Measurements from ENCODE around the gene GOLGA6L9.
A peak's percentile ranks its signal among the peaks of the same experiment; 100 is the strongest.
"Not testable (repeated sequence)": the region's sequence is repeated elsewhere in the genome, so short reads cannot be mapped to it uniquely, and the experiment has no call there.

The GOLGA6L9 gene, protein sequence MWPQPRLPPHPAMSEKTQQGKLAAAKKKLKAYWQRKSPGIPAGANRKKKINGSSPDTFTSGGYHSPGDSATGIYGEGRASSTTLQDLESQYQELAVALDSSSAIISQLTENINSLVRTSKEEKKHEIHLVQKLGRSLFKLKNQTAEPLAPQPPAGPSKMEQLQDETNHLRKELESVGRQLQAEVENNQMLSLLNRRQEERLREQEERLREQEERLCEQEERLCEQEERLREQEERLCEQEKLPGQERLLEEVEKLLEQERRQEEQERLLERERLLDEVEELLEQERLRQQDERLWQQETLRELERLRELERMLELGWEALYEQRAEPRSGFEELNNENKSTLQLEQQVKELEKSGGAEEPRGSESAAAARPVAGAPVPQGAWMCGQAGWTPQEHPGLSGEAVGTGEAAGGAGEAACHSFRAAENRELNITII

DNA sequence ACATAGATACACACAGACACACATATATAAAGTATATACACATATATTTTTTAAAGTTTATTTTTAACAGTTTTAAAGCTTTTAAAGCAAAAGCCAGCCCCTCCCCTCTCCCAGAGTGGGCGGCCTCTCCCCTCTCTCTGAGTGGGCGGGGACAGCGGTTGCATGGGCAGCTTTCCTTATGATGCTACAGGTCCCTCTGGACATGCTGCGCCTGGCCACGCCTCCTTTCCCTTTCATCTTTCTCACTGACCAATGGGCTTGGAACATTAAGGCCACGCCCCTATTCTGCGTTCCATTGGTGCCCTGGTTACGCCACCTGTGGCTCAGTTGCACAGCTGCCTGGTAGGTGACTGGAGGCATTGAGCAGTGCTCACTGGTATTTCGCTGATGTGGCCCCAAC is at the start of gene GOLGA6L9:
Gene GOLGA6L9 (plus strand): TSS at position 124 of the 400 bp plus-strand sequence. CDS start 264 bp downstream, at position 388.
- DNase-seq (ENCODE audit: low read depth in 2 of 2): not testable (repeated sequence)

DNA sequence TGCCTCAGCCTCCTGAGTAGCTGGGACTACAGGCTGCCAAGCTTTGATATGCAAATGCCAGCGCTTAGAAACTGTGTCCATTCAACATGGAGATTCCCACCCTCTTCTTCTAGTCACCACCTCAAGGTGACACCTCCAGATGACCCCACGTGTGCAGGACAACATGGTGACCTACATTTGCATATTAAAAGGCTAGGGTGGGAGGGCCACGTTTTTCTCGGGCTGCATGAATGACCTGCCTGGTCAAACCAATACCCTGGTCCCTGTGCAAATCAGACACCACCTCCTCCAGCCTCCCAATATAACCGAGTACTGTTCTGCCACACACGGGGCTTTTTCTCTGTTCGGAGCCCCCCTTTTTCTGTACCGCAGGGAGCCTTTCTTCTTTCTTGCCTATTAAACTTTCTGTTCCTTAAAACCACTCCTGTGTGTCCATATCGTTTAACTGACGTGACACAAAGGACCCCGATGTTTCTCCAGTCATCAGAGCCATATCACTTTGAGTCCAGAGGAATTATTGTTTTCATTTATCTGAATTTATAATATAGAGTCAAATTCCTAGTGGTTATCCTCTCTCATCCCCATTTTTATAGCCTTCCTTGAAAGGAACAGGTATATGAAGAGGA is 48.2 kb upstream of the GOLGA6L9 start:
- not testable (repeated sequence) for DNase-seq (ENCODE audit: low read depth in 2 of 2)

DNA sequence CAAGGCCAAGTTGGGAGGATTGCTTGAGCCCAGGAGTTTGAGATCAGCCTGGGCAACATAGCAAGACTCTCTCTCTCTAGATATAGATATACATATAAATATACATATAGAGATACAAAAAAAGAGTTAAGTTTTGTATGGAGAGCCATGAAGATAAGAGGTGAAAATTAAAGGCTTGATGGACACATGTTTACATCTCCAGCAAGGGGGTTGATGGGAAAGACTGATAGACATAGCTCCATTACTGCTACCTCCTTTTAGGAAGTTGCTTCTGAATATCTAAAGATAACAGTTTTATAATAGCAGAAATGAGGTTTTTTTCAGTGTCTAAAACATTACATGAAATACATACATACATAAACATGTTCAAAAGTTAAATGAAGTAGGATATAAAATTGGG is 42.4 kb upstream of the GOLGA6L9 start:
- DNase-seq (ENCODE audit: low read depth in 2 of 2): not testable (repeated sequence)

DNA sequence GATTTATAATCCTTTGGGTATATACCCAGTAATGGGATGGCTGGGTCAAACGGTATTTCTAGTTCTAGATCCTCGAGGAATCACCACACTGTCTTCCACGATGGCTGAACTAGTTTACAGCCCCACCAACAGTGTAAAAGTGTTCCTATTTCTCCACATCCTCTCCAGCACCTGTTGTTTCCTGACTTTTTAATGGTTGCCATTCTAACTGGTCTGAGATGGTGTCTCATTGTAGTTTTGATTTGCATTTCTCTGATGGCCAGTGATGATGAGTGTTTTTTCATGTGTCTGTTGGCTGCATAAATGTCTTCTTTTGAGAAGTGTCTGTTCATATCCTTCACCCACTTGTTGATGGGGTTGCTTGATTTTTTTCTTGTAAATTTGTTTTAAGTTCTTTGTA is 39.5 kb upstream of the GOLGA6L9 start:
- not testable (repeated sequence) for DNase-seq (ENCODE audit: low read depth in 2 of 2)

DNA sequence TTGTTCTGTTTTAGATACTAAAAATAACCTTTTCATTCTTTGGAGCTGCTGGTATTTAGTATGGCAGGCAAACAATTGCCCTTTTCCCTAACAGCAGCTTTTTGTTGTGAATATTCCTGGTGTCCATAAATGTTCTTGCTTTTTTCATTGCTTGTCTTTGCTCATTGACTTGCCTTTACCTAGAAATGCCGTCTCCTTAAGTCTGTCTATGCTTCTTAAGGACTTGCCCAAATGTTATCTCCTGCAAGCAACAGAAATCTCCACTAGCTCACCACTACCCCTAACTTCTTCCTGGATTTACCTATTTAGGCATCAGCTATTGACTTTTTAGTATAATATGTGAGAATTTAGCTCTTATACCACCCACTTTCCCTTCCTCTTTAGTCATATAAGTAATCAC is 37.5 kb upstream of the GOLGA6L9 start:
- DNase-seq (ENCODE audit: low read depth in 2 of 2): not testable (repeated sequence)

DNA sequence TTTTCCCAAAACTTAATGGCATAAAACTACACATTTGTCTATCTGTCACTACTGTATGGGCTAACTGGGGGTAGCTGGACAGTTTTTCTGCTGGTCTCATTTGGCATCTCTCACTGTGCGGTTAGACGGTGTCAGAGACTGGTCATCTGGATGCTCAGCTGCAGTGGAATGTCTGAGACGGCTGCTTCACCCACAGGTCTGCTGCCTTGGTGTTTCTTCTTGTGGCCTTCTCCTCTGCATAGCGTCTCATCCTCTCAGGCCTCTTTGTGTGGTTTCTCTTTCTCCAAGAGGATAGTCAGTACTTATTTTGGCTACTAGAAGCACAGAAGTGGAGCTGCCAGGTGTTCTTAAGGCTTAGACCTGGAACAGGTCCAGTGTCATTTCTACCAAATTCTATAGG is 35.9 kb upstream of the GOLGA6L9 start:
- DNase-seq (ENCODE audit: low read depth in 2 of 2): no peak

DNA sequence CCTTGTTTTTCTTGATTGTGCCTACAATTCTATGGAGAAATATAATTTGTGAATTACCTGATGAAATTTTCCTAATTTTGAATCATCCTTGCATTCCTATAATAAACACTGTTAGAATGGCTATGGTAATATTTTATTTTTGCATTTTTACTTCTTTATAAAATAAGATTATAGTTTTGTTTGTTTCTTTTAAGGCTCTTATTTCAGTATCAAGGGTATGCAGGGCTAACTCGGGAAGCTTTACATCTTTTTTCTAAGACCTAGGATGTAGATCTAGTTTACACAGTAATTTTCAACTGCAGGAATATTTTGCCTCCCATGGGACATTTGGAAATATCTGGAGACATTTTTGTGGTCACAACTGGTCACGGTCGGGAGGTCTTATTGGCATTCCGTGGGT is 33.8 kb upstream of the GOLGA6L9 start:
- DNase-seq (ENCODE audit: low read depth in 2 of 2): not testable (repeated sequence)

DNA sequence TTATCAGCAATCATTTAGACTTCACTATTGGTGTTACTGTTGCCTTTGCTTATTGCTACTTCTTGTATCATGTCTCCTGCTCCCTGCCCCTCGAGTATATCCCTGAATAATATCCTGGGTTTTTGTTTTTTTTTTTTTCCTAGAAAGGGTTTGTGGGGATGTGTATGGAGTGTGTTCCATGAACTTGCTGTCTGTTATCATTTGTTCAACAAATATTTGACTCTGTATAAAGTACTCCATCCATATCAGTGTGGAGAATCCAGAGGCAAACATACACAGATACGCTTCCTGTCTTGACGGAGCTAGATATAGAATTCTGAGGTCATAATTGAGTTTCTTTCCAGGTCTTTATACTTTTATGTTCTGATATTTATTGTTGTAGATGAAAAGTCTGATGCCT is 31.8 kb upstream of the GOLGA6L9 start:
- no peak for DNase-seq (ENCODE audit: low read depth in 2 of 2)

DNA sequence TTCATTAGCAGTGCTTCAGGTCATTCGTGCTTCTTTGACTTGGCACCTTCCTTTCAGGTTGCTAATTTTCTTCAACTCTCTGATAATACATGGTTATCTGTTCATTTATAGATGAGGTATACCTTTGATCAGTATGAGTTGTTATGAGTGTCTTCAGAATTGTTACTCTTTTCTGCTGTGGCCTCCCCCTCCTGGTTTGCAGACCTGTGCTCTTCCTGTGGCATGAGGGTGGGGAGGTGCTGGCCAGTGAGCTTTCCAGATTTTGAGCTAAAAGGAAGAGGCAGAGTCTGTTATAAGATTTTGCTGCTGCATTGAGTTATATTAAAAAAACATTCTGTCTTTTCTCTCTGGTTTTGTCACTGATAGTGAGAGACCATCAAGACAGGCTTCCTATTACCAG is 30.8 kb upstream of the GOLGA6L9 start:
- DNase-seq (ENCODE audit: low read depth in 2 of 2): no peak

DNA sequence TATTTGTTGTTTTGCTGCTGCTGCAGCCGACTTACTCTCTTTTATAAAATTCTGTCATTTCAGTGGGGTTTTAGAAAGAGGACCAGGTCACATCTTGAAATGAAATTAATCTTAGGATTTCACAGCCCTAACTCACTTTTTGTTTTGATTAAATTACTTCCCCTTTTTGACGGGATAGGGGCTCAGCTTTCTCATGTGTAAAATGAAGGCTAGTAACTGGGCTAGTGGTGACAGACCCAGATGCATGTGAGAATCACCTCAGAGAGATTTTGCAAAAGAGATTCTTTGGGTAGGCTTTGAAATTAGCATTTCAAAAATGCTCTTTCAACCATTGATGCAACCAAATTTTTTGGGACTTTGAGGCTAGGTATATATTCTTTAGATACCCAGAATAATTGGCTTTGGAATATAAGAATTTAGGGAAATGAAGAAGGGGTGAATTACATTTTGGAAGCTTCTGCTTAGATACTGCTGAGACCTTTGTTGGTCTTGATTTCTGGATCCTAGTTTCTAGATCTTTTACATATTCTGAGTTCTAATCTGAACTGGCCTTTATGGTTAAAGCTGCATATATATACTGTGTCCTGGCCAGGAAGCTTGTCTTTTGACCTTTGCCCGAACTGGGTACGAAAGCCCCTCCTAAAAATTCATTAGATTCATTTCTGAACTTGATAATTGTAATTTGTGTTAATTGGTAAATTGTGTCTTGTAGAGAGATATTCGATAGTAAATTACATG is 30.1 kb upstream of the GOLGA6L9 start:
- DNase-seq (ENCODE audit: low read depth in 2 of 2): not testable (repeated sequence)

DNA sequence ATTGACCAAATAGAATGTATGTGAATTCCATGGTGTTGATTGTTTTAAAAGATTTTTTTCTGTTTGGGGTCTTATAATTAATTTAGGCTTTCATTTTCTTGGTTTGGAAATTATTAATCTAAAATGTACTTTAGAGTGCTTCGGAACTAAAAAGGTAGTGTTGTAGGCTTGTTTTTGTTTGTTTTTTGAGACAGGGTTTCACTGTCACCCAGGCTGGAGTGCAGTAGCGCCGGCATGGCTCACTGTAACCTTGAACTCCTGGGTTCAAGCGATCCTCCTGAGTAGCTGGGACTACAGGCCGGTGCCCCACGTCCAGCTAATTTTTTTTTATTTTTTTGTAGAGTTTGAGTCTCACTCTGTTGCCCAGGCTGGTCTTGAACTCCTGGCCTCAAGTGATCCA is 27.7 kb upstream of the GOLGA6L9 start:
- not testable (repeated sequence) for DNase-seq (ENCODE audit: low read depth in 2 of 2)

DNA sequence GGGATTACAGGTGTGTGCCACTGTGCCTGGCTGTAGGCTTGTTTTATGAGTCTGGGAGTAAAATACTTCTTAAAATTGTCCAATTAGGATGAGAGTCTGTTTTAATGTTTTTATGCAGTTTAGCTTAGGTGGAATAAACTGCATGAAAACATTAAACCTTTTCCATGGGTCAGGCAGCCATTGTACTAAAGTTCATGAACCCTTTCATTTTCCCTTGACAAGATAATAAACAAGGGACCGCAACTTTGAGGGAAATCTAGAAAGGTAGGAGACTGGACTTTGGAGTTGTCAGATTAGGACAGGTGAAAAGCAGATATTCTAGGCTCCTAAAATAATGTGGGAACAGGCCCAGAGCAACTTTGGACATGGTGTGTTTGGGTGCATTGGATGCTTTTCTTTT is 27.3 kb upstream of the GOLGA6L9 start:
- DNase-seq (ENCODE audit: low read depth in 2 of 2): not testable (repeated sequence)

DNA sequence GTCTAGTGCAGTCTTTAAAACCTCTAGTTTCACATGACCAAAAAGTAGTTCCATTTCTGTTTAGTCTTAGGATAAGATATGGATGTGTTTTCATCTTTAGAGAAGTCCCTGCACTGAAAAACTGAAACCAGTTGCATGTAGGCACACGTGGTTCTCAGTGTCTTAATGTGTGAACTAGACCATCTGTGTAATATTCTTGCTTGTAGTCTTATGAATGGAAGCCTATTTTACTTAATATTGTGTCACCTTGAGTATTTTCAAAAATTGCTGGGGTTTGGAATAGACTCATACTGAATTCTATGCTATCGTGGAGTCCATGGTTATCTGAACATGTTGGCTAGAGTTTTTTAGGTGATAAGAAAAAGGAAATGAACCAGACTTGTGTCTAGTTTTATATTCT is 23.4 kb upstream of the GOLGA6L9 start:
- DNase-seq (ENCODE audit: low read depth in 2 of 2): not testable (repeated sequence)

DNA sequence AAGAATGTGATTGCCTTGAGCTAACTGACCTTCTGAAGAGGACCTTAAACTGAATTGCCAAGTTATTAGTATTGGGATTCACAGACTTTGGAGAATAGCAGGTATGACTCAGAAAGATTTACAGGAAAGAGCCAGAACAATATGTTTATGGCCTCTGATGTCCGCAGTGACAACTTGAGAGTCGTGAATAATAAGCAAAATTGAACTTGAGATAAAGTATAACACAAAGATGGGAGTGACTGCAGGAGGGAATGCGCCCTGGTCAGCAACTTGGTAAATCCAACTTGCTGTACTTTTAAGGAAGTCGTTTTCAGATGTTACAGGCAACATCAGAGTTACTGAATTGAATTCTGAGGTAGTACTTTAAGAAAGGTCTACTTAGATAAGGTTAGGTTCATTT is 19.3 kb upstream of the GOLGA6L9 start:
- not testable (repeated sequence) for DNase-seq (ENCODE audit: low read depth in 2 of 2)

DNA sequence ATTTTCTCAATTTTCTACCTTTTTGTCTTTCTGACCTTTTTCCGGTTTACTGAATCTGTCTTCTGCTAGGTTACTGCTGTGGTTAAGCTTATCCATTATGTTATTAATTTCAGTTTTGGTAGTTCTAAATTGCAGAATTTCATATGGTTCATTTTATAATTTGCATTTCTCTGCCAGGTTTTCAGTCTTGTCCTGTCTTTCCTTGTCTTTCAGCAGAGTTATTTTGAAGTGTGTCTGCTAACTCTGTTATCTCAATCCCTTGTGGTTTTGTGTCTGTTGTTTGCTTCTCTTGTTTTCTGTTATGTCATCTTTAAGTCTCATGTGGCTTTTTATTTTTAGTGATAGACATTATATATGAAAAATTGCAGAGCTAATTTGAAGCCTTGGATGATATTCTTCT is 18.0 kb upstream of the GOLGA6L9 start:
- not testable (repeated sequence) for DNase-seq (ENCODE audit: low read depth in 2 of 2)

DNA sequence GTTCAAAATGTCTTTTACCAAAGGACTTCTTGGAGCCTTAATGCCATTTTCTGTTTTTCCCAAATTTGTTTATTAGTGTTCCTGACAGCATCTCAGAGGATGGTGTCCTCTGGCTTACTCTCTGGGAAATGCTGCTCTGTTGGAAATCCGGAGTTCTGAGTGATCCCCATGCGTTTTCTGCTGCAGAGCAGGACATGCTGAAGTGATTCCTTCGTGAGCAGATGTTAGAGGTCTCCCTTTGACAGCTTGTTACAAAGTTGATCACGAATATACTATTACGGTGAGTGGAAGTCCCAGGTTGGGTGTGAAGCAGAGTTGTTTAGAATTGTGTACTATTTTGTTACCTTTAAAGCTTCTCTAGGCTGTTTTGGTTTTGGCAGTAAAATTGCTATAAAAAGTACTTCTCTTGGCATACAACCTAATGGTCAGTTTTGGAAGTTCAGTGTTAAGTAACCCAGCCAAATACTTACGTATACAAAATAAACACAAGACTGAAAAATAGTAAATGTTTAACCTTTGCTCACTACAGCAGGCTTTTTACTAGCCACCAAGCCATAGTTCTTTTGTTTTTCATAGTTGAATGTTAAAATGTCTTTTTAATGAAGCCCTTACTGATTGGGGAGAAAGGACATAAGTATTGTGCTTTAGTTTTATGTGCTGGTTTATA is 15.0 kb upstream of the GOLGA6L9 start:
- not testable (repeated sequence) for DNase-seq (ENCODE audit: low read depth in 2 of 2)

DNA sequence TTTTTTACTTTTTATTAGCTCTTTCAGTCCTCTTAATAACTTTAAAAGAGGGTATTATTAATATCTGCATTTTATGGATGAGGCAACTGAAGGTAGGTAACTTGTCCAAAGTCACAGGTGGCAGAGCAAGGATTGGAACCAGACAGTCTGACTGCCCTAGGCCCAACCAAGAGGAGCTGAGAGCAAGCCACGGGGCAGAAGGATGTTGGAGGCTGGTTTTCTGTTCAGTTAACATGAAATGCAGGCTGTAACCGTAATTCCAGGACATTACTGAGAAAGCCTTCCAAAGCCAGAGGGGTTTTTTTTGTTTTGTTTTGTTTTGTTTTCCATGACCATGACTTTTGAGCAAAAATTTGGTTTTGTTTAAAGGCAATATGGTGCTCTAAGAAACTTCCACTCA is 9.1 kb upstream of the GOLGA6L9 start:
- not testable (repeated sequence) for DNase-seq (ENCODE audit: low read depth in 2 of 2)

DNA sequence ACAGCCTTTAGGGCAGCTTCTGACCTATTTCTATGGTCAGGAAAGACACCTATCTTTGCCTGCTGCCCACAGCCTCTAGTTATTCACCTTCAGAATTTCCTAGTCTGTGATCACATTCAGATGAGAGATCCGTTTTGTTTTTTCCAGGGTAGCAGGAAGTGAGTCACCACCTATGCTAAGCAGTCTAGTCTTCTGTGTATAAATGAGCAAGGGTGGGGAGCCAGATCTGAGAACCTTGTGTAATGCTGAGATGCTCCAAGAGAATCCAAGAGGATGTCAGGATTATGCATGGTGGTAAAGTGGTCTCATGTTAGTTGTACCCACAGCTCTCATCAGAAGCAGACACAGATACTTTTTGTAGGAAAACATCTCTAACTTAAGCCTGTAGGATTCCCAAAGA is 8.7 kb upstream of the GOLGA6L9 start:
- DNase-seq (ENCODE audit: low read depth in 2 of 2): not testable (repeated sequence)

DNA sequence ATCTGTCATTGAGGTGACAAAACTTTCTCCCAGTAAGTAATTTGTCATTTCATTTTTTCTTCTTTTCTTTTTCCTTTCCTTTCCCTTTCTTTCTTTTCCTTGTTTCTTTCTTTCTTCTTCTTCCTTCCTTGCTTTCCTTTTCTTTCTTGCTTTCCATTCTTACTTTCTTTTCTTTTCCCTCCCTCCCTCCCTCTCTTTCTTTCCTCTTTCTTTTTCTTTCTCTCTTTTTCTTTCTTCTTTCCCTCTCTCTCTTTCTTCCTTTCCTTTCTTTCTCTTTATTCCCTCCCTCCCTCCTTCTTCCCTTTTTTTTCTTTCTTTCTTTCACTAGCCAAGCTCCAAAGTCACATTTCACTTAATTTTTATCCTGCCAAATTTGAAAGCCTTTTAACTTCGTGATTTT is 2.5 kb upstream of the GOLGA6L9 start:
- not testable (repeated sequence) for DNase-seq (ENCODE audit: low read depth in 2 of 2)

DNA sequence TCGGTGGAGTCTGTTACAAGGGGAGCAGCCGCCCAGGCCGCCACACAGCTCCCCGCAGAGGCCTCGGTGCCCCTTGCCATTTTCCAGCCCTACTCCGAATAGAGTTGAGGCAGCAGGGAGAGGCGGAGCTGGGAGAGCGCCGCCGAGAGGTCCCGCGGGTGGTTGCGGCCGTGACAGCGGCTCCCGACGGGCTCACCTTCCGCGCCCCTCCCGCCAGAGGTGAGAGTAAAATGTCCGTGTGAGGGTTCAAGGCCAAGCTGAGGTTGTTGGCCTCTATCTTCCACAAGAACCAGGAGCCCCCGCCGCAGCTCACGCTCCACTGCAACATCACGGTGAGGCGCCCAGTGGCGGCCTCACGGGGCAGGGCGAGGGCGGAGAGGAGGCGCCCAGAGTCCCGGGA is 15.8 kb downstream of the GOLGA6L9 start:
- DNase-seq (ENCODE audit: low read depth in 2 of 2): peak in 1 of 2 donors; percentile 0

DNA sequence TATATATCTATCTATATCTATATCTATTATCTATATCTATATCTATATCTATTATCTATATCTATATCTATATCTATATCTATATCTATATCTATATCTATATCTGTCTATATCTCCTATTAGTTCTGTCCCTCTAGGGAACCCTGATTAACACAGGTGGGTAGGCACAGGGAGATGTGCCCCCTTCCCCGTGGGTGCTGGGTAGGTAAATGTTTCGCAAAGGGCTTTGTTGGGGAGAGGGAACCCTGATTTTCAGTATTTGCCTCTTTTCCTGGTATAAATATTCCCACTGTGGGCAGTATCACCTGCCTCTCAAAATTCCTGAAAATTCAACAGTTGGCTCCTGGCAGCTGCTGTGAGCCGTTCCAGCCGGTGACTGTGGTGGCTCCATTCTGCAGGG is 27.7 kb downstream of the GOLGA6L9 start:
- not testable (repeated sequence) for DNase-seq (ENCODE audit: low read depth in 2 of 2)

DNA sequence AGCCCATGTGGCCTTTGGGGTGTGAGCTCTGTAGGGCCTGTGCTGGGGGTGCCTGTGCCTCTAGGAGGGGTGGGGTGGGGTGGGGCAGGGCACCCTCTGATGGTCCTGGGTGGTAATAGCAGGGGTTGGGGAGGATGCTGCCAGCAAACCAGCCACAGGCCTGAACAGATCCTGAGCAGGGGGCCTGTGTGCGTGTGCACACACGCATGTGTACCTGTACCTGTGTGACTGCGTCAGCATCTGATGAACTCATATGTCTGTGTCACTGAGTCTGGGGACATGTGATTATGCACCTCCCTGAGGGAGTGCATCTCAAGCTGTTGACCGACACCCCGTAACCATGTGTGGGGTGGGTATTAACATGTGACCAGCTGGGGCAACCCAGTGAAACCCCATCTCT is 36.0 kb downstream of the GOLGA6L9 start:
- not testable (repeated sequence) for DNase-seq (ENCODE audit: low read depth in 2 of 2)

Measured in activated CD8-positive, alpha-beta memory T cell treated with anti-CD3 and anti-CD28 coated beads for 4 hours (primary cell).